ENCODE results near the gene MVK.

- TF ChIP-seq CTCF (conservative IDR thresholded peaks at IDR 0.05 in 1 of 2, IDR thresholded peaks at IDR 0.05 in 1 of 2; ENCODE audit: extremely low read depth in 1 of 2, insufficient read depth in 1 of 2, low read depth in 1 of 2, low read length in 2 of 2): no peak
- no peak for TF ChIP-seq EZH2 (IDR thresholded peaks at IDR 0.05; ENCODE audit: borderline replicate concordance, low read length)
Observed at GRCh38 chr12:109578330-109578927, 4.8 kb downstream of the MVK start.
